ENCODE measurements around the gene ANXA6.
A peak's percentile ranks its signal among the peaks of the same experiment; 100 is the strongest.

Gene ANXA6

DNA sequence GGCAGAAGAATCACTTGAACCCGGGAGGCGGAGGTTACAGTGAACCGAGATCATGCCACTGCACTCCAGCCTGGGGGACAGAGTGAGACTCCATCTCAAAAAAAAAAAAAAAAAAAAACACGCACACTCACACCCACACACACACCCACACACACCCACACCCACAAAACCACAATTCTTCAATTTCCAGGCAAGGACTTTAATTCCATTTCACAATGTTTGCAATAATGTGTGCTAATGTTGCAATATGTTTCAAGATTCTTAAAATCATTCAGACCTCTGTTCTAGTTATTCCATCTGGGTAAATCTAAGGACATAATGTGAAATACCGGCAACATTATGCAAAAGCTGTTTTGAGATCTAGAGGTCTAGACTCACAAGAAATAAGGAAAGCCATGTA lies 38.0 kb upstream of the ANXA6 start:
- Histone ChIP-seq H3K27ac (ENCODE audit: low read depth, low read length) (peak overlapping the region; percentile 82), H3K27me3 (ENCODE audit: control insufficient read depth in 5 of 5, insufficient read depth in 4 of 5, low read length in 5 of 5) (no peaks in the 10 kb centered on the region), H3K9ac (ENCODE audit: low read length in 5 of 5) (no peak overlapping the region), H3K9me3 (ENCODE audit: control insufficient read depth in 5 of 5, low read length in 5 of 5) (no peaks in the 10 kb centered on the region), H3K4me3 (ENCODE audit: low read depth in 1 of 5, low read length in 5 of 5) (no peak overlapping the region), H3K4me1 (ENCODE audit: control insufficient read depth in 5 of 5, insufficient read depth in 5 of 5, low read length in 5 of 5) (peaks cover 0 to 23% (median 11%) of the 10 kb centered on the region in 5 donors), H3K36me3 (ENCODE audit: control insufficient read depth in 5 of 5, insufficient read depth in 5 of 5, low read length in 5 of 5) (peaks cover 9 to 30% (median 22%) of the 10 kb centered on the region in 5 donors)

DNA sequence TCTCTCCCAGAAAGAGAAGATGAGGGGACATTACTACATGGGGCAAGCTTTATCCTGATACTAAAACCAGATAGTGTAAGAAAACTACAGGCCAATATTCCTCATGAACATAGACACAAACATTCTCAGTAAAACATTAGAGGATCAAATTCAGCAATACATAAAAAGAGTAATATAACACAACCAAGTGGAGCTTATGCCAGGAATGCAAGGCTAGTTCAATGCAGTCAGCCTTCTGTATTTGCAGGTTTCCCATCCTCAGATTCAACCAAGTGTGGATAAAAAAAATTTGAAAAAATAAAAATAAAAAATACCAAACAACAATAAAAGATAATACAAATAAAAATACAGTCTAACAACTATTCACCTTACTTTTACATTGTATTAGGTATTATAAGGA lies 35.0 kb upstream of the ANXA6 start:
- Histone ChIP-seq H3K27ac (ENCODE audit: low read depth, low read length) (no peak overlapping the region), H3K27me3 (ENCODE audit: control insufficient read depth in 5 of 5, insufficient read depth in 4 of 5, low read length in 5 of 5) (no peaks in the 10 kb centered on the region), H3K36me3 (ENCODE audit: control insufficient read depth in 5 of 5, insufficient read depth in 5 of 5, low read length in 5 of 5) (peaks cover 2 to 17% (median 11%) of the 10 kb centered on the region in 5 donors), H3K4me1 (ENCODE audit: control insufficient read depth in 5 of 5, insufficient read depth in 5 of 5, low read length in 5 of 5) (peaks cover 0 to 23% (median 11%) of the 10 kb centered on the region in 5 donors), H3K4me3 (ENCODE audit: low read depth in 1 of 5, low read length in 5 of 5) (no peak overlapping the region), H3K9me3 (ENCODE audit: control insufficient read depth in 5 of 5, low read length in 5 of 5) (peaks cover 0 to 2% (median 0%) of the 10 kb centered on the region in 5 donors), H3K9ac (ENCODE audit: low read length in 5 of 5) (no peak overlapping the region)

DNA sequence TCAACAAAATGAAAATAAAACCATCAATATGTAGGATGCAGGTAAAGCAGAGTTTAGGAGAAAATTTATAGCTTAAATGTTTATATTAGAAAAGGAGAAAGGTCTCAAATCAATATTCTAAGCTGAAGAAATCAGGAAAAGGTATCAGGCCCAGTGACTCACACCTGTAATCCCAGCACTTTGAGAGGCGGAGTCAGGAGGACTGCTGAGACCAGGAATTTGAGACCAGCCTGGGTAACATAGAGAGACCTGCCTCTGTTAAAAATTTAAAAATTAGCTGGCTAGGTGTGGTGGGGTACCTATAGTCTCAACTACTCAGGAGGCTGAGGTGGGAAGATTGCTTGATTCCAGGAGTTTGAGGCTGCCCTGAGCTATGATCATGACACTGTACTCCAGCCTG lies 34.1 kb upstream of the ANXA6 start:
- Histone ChIP-seq H3K9me3 (ENCODE audit: control insufficient read depth in 5 of 5, low read length in 5 of 5) (peaks cover 0 to 2% (median 0%) of the 10 kb centered on the region in 5 donors), H3K27ac (ENCODE audit: low read depth, low read length) (peak overlapping the region; percentile 16), H3K27me3 (ENCODE audit: control insufficient read depth in 5 of 5, insufficient read depth in 4 of 5, low read length in 5 of 5) (no peaks in the 10 kb centered on the region), H3K4me3 (ENCODE audit: low read depth in 1 of 5, low read length in 5 of 5) (no peak overlapping the region), H3K36me3 (ENCODE audit: control insufficient read depth in 5 of 5, insufficient read depth in 5 of 5, low read length in 5 of 5) (peaks cover 4 to 23% (median 9%) of the 10 kb centered on the region in 5 donors), H3K9ac (ENCODE audit: low read length in 5 of 5) (no peak overlapping the region), H3K4me1 (ENCODE audit: control insufficient read depth in 5 of 5, insufficient read depth in 5 of 5, low read length in 5 of 5) (peaks cover 0 to 19% (median 8%) of the 10 kb centered on the region in 5 donors)

DNA sequence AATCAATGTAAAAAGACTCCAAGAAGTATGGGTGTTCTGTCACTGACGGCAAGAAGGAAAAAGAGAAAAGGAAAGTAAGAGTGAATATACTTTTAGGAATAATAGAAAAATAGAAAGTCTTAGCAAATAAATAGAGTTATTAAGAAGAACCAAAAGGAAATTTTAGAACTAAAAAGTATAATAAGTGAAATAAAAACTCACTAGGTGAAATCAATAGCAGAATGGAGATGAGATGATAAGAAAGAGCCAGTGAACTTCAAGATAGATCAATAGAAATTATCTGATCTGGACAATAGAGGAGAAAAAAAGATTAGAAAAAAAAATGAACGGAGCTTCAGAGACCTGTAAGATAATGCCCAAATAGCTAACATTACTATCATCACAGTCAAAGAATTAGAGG lies 31.6 kb upstream of the ANXA6 start:
- no peaks in the 10 kb centered on the region for H3K4me1 ChIP-seq (ENCODE audit: control insufficient read depth in 5 of 5, insufficient read depth in 5 of 5, low read length in 5 of 5)
- H3K9me3 ChIP-seq (ENCODE audit: control insufficient read depth in 5 of 5, low read length in 5 of 5) = peaks cover 0 to 2% (median 0%) of the 10 kb centered on the region in 5 donors
- no peak overlapping the region for H3K4me3 ChIP-seq (ENCODE audit: low read depth in 1 of 5, low read length in 5 of 5)
- H3K36me3 ChIP-seq (ENCODE audit: control insufficient read depth in 5 of 5, insufficient read depth in 5 of 5, low read length in 5 of 5) = peaks cover 4 to 39% (median 24%) of the 10 kb centered on the region in 5 donors
- no peaks in the 10 kb centered on the region for H3K27me3 ChIP-seq (ENCODE audit: control insufficient read depth in 5 of 5, insufficient read depth in 4 of 5, low read length in 5 of 5)
- no peak overlapping the region for H3K27ac ChIP-seq (ENCODE audit: low read depth, low read length)
- no peak overlapping the region for H3K9ac ChIP-seq (ENCODE audit: low read length in 5 of 5)

DNA sequence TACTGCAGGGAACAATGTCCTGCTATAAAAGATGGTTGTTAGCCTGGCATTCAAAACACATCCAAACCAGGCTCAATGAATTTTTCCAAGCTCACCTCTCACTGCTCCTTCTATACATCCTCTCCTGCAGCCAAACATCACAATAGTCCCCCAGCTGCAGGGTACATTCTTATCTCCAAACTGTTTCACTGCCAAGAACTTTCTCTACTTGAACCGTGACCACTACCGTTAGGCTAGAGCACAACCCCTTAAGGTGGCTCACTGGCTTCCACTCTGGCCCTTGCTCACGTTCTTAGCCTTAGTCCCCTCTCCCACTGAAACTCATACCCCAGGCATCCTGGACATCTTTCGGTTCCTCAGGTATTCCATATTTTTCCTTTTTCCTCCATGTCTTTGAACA lies 29.0 kb upstream of the ANXA6 start:
- Histone ChIP-seq H3K9ac (ENCODE audit: low read length in 5 of 5) (no peak overlapping the region), H3K4me1 (ENCODE audit: control insufficient read depth in 5 of 5, insufficient read depth in 5 of 5, low read length in 5 of 5) (peaks cover under 1 to 13% (median 12%) of the 10 kb centered on the region in 5 donors), H3K4me3 (ENCODE audit: low read depth in 1 of 5, low read length in 5 of 5) (no peak overlapping the region), H3K9me3 (ENCODE audit: control insufficient read depth in 5 of 5, low read length in 5 of 5) (peaks cover 0 to 2% (median 0%) of the 10 kb centered on the region in 5 donors), H3K36me3 (ENCODE audit: control insufficient read depth in 5 of 5, insufficient read depth in 5 of 5, low read length in 5 of 5) (peaks cover 4 to 61% (median 38%) of the 10 kb centered on the region in 5 donors), H3K27ac (ENCODE audit: low read depth, low read length) (no peak overlapping the region), H3K27me3 (ENCODE audit: control insufficient read depth in 5 of 5, insufficient read depth in 4 of 5, low read length in 5 of 5) (no peaks in the 10 kb centered on the region)

DNA sequence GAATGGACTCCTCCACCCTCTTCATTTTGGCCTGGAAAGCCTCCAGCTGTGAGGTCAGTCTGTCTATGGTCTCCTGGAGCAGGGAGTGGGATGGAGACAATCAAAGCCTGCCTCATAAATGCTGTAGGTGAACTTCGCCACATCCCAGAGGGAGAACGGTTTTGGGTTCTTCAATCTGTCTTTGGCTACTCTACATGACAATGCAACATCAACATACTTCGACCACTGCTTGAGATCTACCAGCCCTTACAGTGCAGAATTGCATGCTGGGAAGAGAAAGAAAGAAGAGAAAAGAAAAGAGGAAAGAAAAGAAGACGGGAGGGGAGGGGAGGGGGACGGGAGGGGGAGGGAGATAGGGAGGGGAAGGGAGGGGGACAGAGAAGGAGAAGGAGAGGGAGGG lies 28.5 kb upstream of the ANXA6 start:
- no peak overlapping the region for H3K4me3 ChIP-seq (ENCODE audit: low read depth in 1 of 5, low read length in 5 of 5)
- H3K9ac ChIP-seq (ENCODE audit: low read length in 5 of 5) = no peak overlapping the region
- peaks cover 2 to 16% (median 12%) of the 10 kb centered on the region in 5 donors for H3K4me1 ChIP-seq (ENCODE audit: control insufficient read depth in 5 of 5, insufficient read depth in 5 of 5, low read length in 5 of 5)
- no peak overlapping the region for H3K27ac ChIP-seq (ENCODE audit: low read depth, low read length)
- H3K27me3 ChIP-seq (ENCODE audit: control insufficient read depth in 5 of 5, insufficient read depth in 4 of 5, low read length in 5 of 5) = no peaks in the 10 kb centered on the region
- H3K9me3 ChIP-seq (ENCODE audit: control insufficient read depth in 5 of 5, low read length in 5 of 5) = peaks cover 0 to 2% (median 0%) of the 10 kb centered on the region in 5 donors
- H3K36me3 ChIP-seq (ENCODE audit: control insufficient read depth in 5 of 5, insufficient read depth in 5 of 5, low read length in 5 of 5) = peaks cover 4 to 63% (median 38%) of the 10 kb centered on the region in 5 donors

DNA sequence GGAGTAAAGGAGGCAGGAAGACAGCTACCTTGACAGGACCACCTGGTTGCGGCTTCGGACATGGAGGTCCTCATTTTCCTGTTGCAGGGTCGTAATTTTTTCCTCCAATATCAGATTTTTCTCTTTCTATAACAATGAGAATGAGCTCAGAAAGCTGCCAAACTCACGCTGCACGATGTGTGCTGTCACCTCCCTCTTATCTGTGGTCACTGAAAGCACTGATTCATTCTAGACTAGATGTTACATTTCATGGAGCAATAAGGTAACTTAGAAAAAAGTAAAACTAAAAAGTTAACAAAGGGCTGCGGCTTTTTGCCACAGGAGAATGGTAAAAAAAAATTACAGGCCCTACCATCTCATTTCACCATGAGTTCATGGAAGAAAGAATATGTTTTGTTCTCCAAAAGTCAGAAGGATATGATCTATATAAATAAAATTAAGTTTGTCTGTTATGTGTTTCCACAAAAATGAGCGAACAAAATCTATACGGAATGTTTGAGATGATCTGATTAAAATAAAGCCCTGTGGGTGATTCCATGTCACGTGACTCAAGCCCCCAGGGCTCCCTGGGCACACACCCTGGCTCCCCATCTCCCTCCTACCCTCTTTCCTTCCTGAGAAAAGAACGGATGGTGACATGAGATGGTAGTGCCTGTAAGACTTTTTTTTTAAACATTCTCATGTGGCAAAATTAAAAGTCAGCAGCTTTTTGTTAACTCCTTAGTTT lies 26.9 kb upstream of the ANXA6 start:
- peaks cover 2 to 16% (median 12%) of the 10 kb centered on the region in 5 donors for H3K4me1 ChIP-seq (ENCODE audit: control insufficient read depth in 5 of 5, insufficient read depth in 5 of 5, low read length in 5 of 5)
- peaks cover 0 to 2% (median 0%) of the 10 kb centered on the region in 5 donors for H3K9me3 ChIP-seq (ENCODE audit: control insufficient read depth in 5 of 5, low read length in 5 of 5)
- H3K4me3 ChIP-seq (ENCODE audit: low read depth in 1 of 5, low read length in 5 of 5) = no peak overlapping the region
- H3K9ac ChIP-seq (ENCODE audit: low read length in 5 of 5) = no peak overlapping the region
- H3K36me3 ChIP-seq (ENCODE audit: control insufficient read depth in 5 of 5, insufficient read depth in 5 of 5, low read length in 5 of 5) = peaks cover 0 to 64% (median 44%) of the 10 kb centered on the region in 5 donors
- H3K27me3 ChIP-seq (ENCODE audit: control insufficient read depth in 5 of 5, insufficient read depth in 4 of 5, low read length in 5 of 5) = no peaks in the 10 kb centered on the region
- peak overlapping the region; percentile 84 for H3K27ac ChIP-seq (ENCODE audit: low read depth, low read length)

DNA sequence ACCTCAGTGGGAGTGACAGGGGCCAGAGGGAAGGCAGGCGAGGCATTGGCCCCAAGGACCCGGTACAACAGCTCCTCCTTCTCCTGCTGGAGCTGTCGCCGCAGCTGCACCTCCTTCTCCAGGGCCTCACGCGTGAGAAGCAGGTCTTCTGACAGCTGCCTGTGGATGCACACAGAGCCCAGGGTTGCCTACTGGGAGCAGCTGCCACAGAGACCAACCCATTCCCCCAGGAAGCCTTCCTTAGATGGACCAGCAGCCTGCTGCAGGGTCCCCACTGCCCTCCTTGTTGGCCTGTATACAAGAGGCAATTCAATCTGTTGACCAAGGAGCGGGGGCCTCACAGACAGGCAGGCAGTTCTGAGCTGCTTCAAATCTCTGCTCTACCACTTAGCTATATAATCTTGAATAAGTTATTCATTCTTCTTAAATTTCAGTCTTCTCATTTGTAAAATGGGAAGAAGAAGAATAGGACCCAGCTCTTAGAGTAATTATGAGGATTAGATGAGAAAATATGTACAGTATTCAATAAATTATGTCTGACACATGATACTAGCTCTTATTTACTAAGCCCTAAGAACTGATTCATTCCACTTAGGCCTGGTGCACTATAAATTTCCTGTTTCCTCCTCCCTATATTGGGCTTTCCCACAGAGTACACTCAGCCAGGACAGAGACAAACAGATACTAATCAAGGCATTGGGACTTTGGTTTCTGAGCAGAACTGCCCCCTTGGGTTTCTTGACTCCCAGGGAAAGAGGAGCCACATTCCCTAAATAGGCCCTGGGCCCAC lies 26.1 kb upstream of the ANXA6 start:
- no peak overlapping the region for H3K9ac ChIP-seq (ENCODE audit: low read length in 5 of 5)
- peaks cover 0 to 67% (median 46%) of the 10 kb centered on the region in 5 donors for H3K36me3 ChIP-seq (ENCODE audit: control insufficient read depth in 5 of 5, insufficient read depth in 5 of 5, low read length in 5 of 5)
- H3K27ac ChIP-seq (ENCODE audit: low read depth, low read length) = peak overlapping the region; percentile 84
- no peaks in the 10 kb centered on the region for H3K9me3 ChIP-seq (ENCODE audit: control insufficient read depth in 5 of 5, low read length in 5 of 5)
- H3K4me1 ChIP-seq (ENCODE audit: control insufficient read depth in 5 of 5, insufficient read depth in 5 of 5, low read length in 5 of 5) = peaks cover 2 to 16% (median 12%) of the 10 kb centered on the region in 5 donors
- no peak overlapping the region for H3K4me3 ChIP-seq (ENCODE audit: low read depth in 1 of 5, low read length in 5 of 5)
- H3K27me3 ChIP-seq (ENCODE audit: control insufficient read depth in 5 of 5, insufficient read depth in 4 of 5, low read length in 5 of 5) = no peaks in the 10 kb centered on the region

DNA sequence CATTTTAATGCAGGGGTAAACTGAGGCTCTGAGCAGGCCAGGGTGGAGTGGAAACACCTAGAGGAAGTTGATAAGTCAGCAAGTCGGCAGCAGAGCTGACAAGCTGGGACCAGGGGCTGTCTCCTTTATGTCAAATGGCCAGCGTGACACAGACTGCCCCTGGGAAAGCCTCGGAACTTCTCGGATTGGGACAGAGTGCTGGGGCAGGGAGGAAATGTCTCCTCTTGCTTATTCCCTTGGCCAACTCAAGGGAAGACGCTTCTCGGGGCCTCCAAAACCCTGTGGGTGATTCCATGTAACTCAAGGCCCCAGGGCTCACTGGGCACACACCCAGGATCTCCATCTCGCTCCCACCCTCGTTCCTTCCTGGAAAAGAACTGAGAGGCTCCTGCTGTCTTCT lies 25.4 kb upstream of the ANXA6 start:
- H3K9ac ChIP-seq (ENCODE audit: low read length in 5 of 5) = peak overlapping the region in 1 of 5 donors; percentile 50
- H3K27me3 ChIP-seq (ENCODE audit: control insufficient read depth in 5 of 5, insufficient read depth in 4 of 5, low read length in 5 of 5) = no peaks in the 10 kb centered on the region
- H3K9me3 ChIP-seq (ENCODE audit: control insufficient read depth in 5 of 5, low read length in 5 of 5) = no peaks in the 10 kb centered on the region
- H3K4me1 ChIP-seq (ENCODE audit: control insufficient read depth in 5 of 5, insufficient read depth in 5 of 5, low read length in 5 of 5) = peaks cover 2 to 16% (median 12%) of the 10 kb centered on the region in 5 donors
- no peak overlapping the region for H3K4me3 ChIP-seq (ENCODE audit: low read depth in 1 of 5, low read length in 5 of 5)
- H3K36me3 ChIP-seq (ENCODE audit: control insufficient read depth in 5 of 5, insufficient read depth in 5 of 5, low read length in 5 of 5) = peaks cover 0 to 73% (median 48%) of the 10 kb centered on the region in 5 donors
- H3K27ac ChIP-seq (ENCODE audit: low read depth, low read length) = peak overlapping the region; percentile 84

DNA sequence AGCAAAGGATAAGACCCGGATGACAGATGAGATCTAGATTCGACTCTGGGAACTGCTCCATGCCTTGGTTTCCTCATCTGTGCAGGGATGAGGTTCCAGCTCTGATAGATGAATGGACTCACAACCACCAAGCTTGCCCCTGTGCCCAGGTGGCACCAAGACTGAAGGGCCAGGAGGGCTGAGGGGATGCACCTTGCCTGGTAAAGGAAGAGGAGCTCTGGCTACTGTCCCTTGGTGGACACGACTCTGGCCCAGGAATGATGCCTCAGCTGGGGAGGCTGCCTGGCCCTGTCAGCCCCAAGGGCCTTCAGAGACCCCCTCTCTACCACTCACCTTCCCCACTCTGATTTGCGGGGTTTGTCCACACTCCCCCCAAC lies 24.9 kb upstream of the ANXA6 start:
- no peak overlapping the region for H3K4me3 ChIP-seq (ENCODE audit: low read depth in 1 of 5, low read length in 5 of 5)
- peaks cover 0 to 70% (median 48%) of the 10 kb centered on the region in 5 donors for H3K36me3 ChIP-seq (ENCODE audit: control insufficient read depth in 5 of 5, insufficient read depth in 5 of 5, low read length in 5 of 5)
- peak overlapping the region in 2 of 5 donors; percentile 21 to 50 for H3K9ac ChIP-seq (ENCODE audit: low read length in 5 of 5)
- peaks cover 2 to 16% (median 12%) of the 10 kb centered on the region in 5 donors for H3K4me1 ChIP-seq (ENCODE audit: control insufficient read depth in 5 of 5, insufficient read depth in 5 of 5, low read length in 5 of 5)
- H3K27me3 ChIP-seq (ENCODE audit: control insufficient read depth in 5 of 5, insufficient read depth in 4 of 5, low read length in 5 of 5) = no peaks in the 10 kb centered on the region
- H3K9me3 ChIP-seq (ENCODE audit: control insufficient read depth in 5 of 5, low read length in 5 of 5) = no peaks in the 10 kb centered on the region
- peak overlapping the region; percentile 84 for H3K27ac ChIP-seq (ENCODE audit: low read depth, low read length)
